ENCODE data around the gene RAX2.

Gene RAX2

GRCh38 chr19:3782903-3783302, 10.9 kb upstream of the RAX2 start:
- no peak overlapping the region for H3K4me3 ChIP-seq (ENCODE audit: low read depth, low read length)
- DNase-seq (ENCODE audit: low read depth): no peak
- TF ChIP-seq MYC (IDR thresholded peaks at IDR 0.05; ENCODE audit: low read depth, low read length) (no peak), CTCF (IDR thresholded peaks at IDR 0.05; ENCODE audit: low read depth, low read length) (no peak), POLR2A (IDR thresholded peaks at IDR 0.05; ENCODE audit: extremely low read depth, insufficient read length) (no peak), MAX (IDR thresholded peaks at IDR 0.05; ENCODE audit: low read depth, low read length) (no peak)

- TF ChIP-seq MAX (IDR thresholded peaks at IDR 0.05; ENCODE audit: low read depth, low read length) (no peak), POLR2A (IDR thresholded peaks at IDR 0.05; ENCODE audit: extremely low read depth, insufficient read length) (no peak), MYC (IDR thresholded peaks at IDR 0.05; ENCODE audit: low read depth, low read length) (no peak), CTCF (IDR thresholded peaks at IDR 0.05; ENCODE audit: low read depth, low read length) (no peak)
- H3K4me3 ChIP-seq (ENCODE audit: low read depth, low read length): no peak overlapping the region
- DNase-seq (ENCODE audit: low read depth): no peak
Measured at GRCh38 chr19:3782330-3782729, 10.3 kb upstream of the RAX2 start.

- DNase-seq (ENCODE audit: low read depth): no peak
- TF ChIP-seq MAX (IDR thresholded peaks at IDR 0.05; ENCODE audit: low read depth, low read length): no peak
- H3K4me3 ChIP-seq (ENCODE audit: low read depth, low read length): no peak overlapping the region
Measured at GRCh38 chr19:3781603-3782002, 9.6 kb upstream of the RAX2 start.

GRCh38 chr19:3780786-3781304, 8.8 kb upstream of the RAX2 start:
- no peak for DNase-seq (ENCODE audit: low read depth)
- H3K4me3 ChIP-seq (ENCODE audit: low read depth, low read length): no peak overlapping the region
- TF ChIP-seq CTCF (IDR thresholded peaks at IDR 0.05; ENCODE audit: low read depth, low read length): no peak
- no peak for TF ChIP-seq MAX (IDR thresholded peaks at IDR 0.05; ENCODE audit: low read depth, low read length)
- no peak for TF ChIP-seq POLR2A (IDR thresholded peaks at IDR 0.05; ENCODE audit: extremely low read depth, insufficient read length)
- no peak for TF ChIP-seq MYC (IDR thresholded peaks at IDR 0.05; ENCODE audit: low read depth, low read length)

- no peak for TF ChIP-seq MYC (IDR thresholded peaks at IDR 0.05; ENCODE audit: low read depth, low read length)
- no peak for TF ChIP-seq MAX (IDR thresholded peaks at IDR 0.05; ENCODE audit: low read depth, low read length)
- no peak for TF ChIP-seq CTCF (IDR thresholded peaks at IDR 0.05; ENCODE audit: low read depth, low read length)
- TF ChIP-seq POLR2A (IDR thresholded peaks at IDR 0.05; ENCODE audit: extremely low read depth, insufficient read length): no peak
- no peak overlapping the region for H3K4me3 ChIP-seq (ENCODE audit: low read depth, low read length)
- DNase-seq (ENCODE audit: low read depth): no peak
Measured at GRCh38 chr19:3778899-3779723, 7.1 kb upstream of the RAX2 start.

GRCh38 chr19:3778104-3778867, 6.3 kb upstream of the RAX2 start:
- no peak for DNase-seq (ENCODE audit: low read depth)
- no peak overlapping the region for H3K4me3 ChIP-seq (ENCODE audit: low read depth, low read length)
- TF ChIP-seq MAX (IDR thresholded peaks at IDR 0.05; ENCODE audit: low read depth, low read length): no peak
- no peak for TF ChIP-seq POLR2A (IDR thresholded peaks at IDR 0.05; ENCODE audit: extremely low read depth, insufficient read length)
- TF ChIP-seq CTCF (IDR thresholded peaks at IDR 0.05; ENCODE audit: low read depth, low read length): no peak
- TF ChIP-seq MYC (IDR thresholded peaks at IDR 0.05; ENCODE audit: low read depth, low read length): no peak

All from NB4 (cell line).